ENCODE measurements around the gene RFLNA. TPM values are rescaled to one million over a fixed set of nuclear protein-coding genes. Genes with fewer than 3 reads are reported as not detected.

RFLNA gene
- polyA plus RNA-seq, 2 donors: 0.14 to 0.28 TPM

DNA sequence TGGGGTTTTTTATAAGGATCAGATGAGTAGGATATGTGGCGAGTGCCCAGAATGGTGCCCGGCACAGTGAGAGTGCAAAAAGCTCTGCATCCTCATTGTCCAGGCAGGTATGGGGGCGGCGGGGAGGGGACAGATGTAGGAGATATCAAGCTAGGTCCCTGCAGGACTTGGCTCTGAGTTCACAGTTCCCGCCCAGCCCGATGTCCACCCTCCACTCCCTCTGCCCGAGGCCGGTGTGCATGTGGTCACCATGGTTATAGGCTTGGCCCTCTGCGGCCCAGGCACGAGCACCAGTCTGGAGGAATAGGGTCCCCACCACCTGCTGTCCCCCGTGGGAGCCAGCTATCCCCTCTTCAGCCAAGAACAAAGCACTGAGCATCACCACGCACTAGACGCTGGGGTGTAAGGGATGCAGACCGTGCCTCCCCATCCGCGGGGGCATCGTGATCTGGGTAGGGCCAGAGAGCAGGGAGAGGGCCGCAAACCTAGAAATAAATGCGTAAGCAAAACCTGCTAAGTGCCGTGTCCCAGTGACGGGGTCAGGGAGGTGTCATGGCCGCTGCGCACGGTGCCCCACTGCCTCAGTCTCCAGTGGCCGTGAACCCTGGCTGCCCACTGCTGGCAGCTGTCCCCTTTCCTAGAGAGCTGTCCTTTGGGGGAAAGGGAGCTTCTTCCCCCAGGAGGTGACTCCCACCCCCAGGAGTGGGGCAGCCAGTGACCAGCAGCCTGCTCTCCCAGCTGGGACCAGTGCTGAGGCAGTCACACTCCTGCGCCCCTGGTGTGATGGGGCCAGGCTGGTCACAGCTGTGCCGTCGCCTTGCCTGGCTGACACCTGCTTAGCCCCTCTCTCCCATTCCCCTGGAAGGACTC, 12.0 kb downstream of the RFLNA start:
- Histone ChIP-seq H3K4me3 (ENCODE audit: low read depth in 1 of 2, low read length in 2 of 2) (no peak overlapping the region), H3K27ac (ENCODE audit: low read depth in 2 of 2, low read length in 1 of 2) (no peak overlapping the region), H3K4me1 (ENCODE audit: control insufficient read depth in 2 of 2, insufficient read depth in 2 of 2, low read length in 1 of 2) (peaks cover 0 to 1% of the 10 kb centered on the region in 2 donors), H3K9me3 (ENCODE audit: control insufficient read depth in 2 of 2, insufficient read depth in 1 of 2, low read depth in 1 of 2, low read length in 1 of 2) (no peaks in the 10 kb centered on the region), H3K36me3 (ENCODE audit: control insufficient read depth in 2 of 2, insufficient read depth in 2 of 2, low read length in 1 of 2) (no peaks in the 10 kb centered on the region), H3K27me3 (ENCODE audit: control insufficient read depth in 1 of 2, insufficient read depth in 2 of 2, low read length in 2 of 2) (no peaks in the 10 kb centered on the region)
- WGBS, 2 donors: 87 to 91% methylated on average over 28 of the region's 28 CpGs

DNA sequence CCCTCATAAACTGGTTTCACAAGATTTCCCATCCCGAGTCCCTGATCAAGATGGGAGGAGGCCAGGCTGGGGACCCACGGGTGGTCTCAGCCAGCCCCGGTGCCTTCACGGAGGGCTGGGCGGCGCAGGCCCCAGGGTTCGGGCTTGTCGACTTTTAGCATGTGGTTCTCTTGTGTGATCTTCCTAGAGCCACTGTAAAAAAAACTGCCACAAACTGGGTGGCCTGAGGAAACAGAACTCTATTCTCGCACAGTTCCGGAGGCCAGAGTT, 12.6 kb downstream of the RFLNA start:
- Histone ChIP-seq H3K27ac (ENCODE audit: low read depth in 2 of 2, low read length in 1 of 2) (no peak overlapping the region), H3K4me3 (ENCODE audit: low read depth in 1 of 2, low read length in 2 of 2) (no peak overlapping the region), H3K36me3 (ENCODE audit: control insufficient read depth in 2 of 2, insufficient read depth in 2 of 2, low read length in 1 of 2) (no peaks in the 10 kb centered on the region), H3K4me1 (ENCODE audit: control insufficient read depth in 2 of 2, insufficient read depth in 2 of 2, low read length in 1 of 2) (peaks cover 0 to 1% of the 10 kb centered on the region in 2 donors), H3K9me3 (ENCODE audit: control insufficient read depth in 2 of 2, insufficient read depth in 1 of 2, low read depth in 1 of 2, low read length in 1 of 2) (no peaks in the 10 kb centered on the region), H3K27me3 (ENCODE audit: control insufficient read depth in 1 of 2, insufficient read depth in 2 of 2, low read length in 2 of 2) (no peaks in the 10 kb centered on the region)
- WGBS, 2 donors: 85% methylated on average over 10 of the region's 10 CpGs

DNA sequence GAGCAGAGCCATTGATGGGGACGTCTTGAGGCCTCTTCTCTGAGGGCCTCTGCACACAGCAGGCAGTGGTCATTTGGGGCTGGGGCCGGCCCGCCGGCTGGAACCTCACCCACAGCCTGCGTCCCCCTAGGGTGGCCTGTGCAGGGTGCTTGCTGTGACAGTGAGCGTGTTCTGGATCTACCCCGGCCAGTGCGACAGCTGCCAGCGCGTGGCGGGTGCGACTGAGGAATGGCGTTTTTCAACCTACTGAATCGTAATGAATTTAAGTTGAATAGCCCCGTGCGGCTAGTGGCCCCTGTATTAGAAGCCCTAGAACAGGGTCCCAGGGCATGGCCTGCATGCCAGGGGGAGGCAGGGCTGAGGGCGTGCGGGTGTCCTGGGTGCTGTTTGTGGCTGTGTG, 13.8 kb downstream of the RFLNA start:
- Histone ChIP-seq H3K27ac (ENCODE audit: low read depth in 2 of 2, low read length in 1 of 2) (no peak overlapping the region), H3K4me1 (ENCODE audit: control insufficient read depth in 2 of 2, insufficient read depth in 2 of 2, low read length in 1 of 2) (peaks cover 0 to 1% of the 10 kb centered on the region in 2 donors)
- 93 to 95% methylated on average over 17 to 18 of the region's 18 CpGs for WGBS, 2 donors

DNA sequence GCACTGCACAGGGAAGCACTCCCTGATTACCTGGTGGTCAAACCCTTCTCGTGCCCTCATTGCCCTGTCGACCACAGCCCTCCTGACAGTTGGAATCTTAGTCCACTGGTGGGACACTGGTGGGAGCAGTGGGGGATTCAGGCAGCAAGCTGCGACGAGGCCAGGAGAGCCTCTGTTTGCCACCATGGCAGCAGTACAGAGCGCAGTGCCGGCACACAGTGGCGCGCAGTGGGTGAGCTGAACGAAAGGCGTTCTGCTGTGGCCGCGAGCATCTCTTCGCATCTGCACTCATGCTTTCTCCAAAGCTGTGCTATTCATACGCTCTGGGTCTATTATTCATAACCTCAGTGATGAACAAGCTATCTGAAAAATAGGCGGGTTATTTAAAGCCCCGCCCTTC, 14.3 kb downstream of the RFLNA start:
- Histone ChIP-seq H3K27ac (ENCODE audit: low read depth in 2 of 2, low read length in 1 of 2) (no peak overlapping the region), H3K4me1 (ENCODE audit: control insufficient read depth in 2 of 2, insufficient read depth in 2 of 2, low read length in 1 of 2) (no peaks in the 10 kb centered on the region), H3K27me3 (ENCODE audit: control insufficient read depth in 1 of 2, insufficient read depth in 2 of 2, low read length in 2 of 2) (no peaks in the 10 kb centered on the region), H3K9me3 (ENCODE audit: control insufficient read depth in 2 of 2, insufficient read depth in 1 of 2, low read depth in 1 of 2, low read length in 1 of 2) (no peaks in the 10 kb centered on the region), H3K36me3 (ENCODE audit: control insufficient read depth in 2 of 2, insufficient read depth in 2 of 2, low read length in 1 of 2) (no peaks in the 10 kb centered on the region), H3K4me3 (ENCODE audit: low read depth in 1 of 2, low read length in 2 of 2) (no peak overlapping the region)
- WGBS, 2 donors: 93 to 94% methylated on average over 16 of the region's 16 CpGs

More for the DNA sequence above, 13.8 kb downstream of the RFLNA start:
- Histone ChIP-seq H3K9me3 (ENCODE audit: control insufficient read depth in 2 of 2, insufficient read depth in 1 of 2, low read depth in 1 of 2, low read length in 1 of 2) (no peaks in the 10 kb centered on the region), H3K27me3 (ENCODE audit: control insufficient read depth in 1 of 2, insufficient read depth in 2 of 2, low read length in 2 of 2) (no peaks in the 10 kb centered on the region), H3K36me3 (ENCODE audit: control insufficient read depth in 2 of 2, insufficient read depth in 2 of 2, low read length in 1 of 2) (no peaks in the 10 kb centered on the region), H3K4me3 (ENCODE audit: low read depth in 1 of 2, low read length in 2 of 2) (no peak overlapping the region)

DNA sequence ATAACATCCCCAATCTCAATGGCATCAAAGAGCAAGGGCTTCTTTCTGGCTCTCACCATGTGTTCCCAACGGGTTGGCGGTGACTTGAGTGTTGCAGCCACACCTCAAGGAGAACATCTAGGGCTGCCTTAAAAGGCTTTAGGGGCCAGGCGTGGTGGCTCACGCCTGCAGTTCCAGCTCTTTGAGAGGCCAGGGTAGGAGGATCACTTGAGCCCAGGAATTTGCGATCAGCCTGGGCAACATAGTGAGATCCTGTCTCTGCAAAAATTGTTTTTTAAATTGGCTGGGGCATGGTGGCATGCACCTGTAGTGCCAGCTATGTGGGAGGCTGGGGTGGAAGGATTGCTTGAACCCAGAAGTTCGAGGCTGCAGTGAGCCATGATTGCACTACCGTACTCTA, 14.9 kb downstream of the RFLNA start:
- H3K4me1 ChIP-seq (ENCODE audit: control insufficient read depth in 2 of 2, insufficient read depth in 2 of 2, low read length in 1 of 2): no peaks in the 10 kb centered on the region
- H3K9me3 ChIP-seq (ENCODE audit: control insufficient read depth in 2 of 2, insufficient read depth in 1 of 2, low read depth in 1 of 2, low read length in 1 of 2): no peaks in the 10 kb centered on the region
- 78 to 86% methylated on average over 7 of the region's 7 CpGs for WGBS, 2 donors
- no peaks in the 10 kb centered on the region for H3K27me3 ChIP-seq (ENCODE audit: control insufficient read depth in 1 of 2, insufficient read depth in 2 of 2, low read length in 2 of 2)
- no peak overlapping the region for H3K4me3 ChIP-seq (ENCODE audit: low read depth in 1 of 2, low read length in 2 of 2)
- H3K36me3 ChIP-seq (ENCODE audit: control insufficient read depth in 2 of 2, insufficient read depth in 2 of 2, low read length in 1 of 2): no peaks in the 10 kb centered on the region
- no peak overlapping the region for H3K27ac ChIP-seq (ENCODE audit: low read depth in 2 of 2, low read length in 1 of 2)

DNA sequence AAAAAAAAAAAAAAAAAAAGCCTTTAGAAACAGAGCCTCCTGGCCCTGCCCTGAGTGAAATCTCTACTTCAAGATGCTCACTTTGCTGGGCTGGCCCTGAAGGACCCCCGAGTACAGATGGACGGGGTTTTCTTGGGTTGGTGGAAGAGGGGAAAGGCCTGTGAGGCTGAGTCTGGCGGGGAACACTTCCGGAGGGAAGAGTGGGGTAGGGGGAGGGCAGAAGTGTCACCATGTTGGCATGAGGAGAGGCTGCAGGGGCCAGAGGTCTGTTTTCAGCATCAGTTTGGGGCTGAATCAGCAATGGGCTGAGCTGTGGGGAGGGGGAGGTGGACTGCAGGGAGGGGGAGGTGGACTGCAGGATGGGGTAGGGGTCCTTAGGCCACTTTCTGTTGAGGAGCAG, 15.3 kb downstream of the RFLNA start:
- WGBS, 2 donors: 79 to 86% methylated on average over 4 of the region's 4 CpGs
- no peaks in the 10 kb centered on the region for H3K36me3 ChIP-seq (ENCODE audit: control insufficient read depth in 2 of 2, insufficient read depth in 2 of 2, low read length in 1 of 2)
- H3K4me1 ChIP-seq (ENCODE audit: control insufficient read depth in 2 of 2, insufficient read depth in 2 of 2, low read length in 1 of 2): no peaks in the 10 kb centered on the region
- no peak overlapping the region for H3K27ac ChIP-seq (ENCODE audit: low read depth in 2 of 2, low read length in 1 of 2)
- no peaks in the 10 kb centered on the region for H3K27me3 ChIP-seq (ENCODE audit: control insufficient read depth in 1 of 2, insufficient read depth in 2 of 2, low read length in 2 of 2)
- no peaks in the 10 kb centered on the region for H3K9me3 ChIP-seq (ENCODE audit: control insufficient read depth in 2 of 2, insufficient read depth in 1 of 2, low read depth in 1 of 2, low read length in 1 of 2)
- no peak overlapping the region for H3K4me3 ChIP-seq (ENCODE audit: low read depth in 1 of 2, low read length in 2 of 2)

DNA sequence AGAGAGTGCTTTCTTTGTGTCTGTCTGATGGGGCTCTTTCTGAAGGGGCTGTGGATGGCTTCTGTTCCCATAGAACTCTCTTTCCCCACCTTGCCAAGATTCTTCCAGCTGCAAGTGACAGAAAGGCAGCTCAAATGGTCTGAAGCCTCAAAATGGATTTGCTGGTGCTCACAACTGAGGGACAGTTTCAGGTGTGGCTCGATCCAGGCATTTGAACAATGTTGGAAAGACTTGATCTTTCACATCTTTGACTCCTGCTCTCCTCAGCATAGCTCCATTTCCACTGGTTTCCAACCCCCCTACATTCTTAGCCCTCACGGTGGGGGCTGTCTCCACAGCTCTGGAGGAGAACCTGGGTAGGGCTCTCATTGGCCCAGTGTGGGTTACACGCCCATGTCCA, 15.9 kb downstream of the RFLNA start:
- Histone ChIP-seq H3K4me3 (ENCODE audit: low read depth in 1 of 2, low read length in 2 of 2) (no peak overlapping the region), H3K4me1 (ENCODE audit: control insufficient read depth in 2 of 2, insufficient read depth in 2 of 2, low read length in 1 of 2) (no peaks in the 10 kb centered on the region), H3K9me3 (ENCODE audit: control insufficient read depth in 2 of 2, insufficient read depth in 1 of 2, low read depth in 1 of 2, low read length in 1 of 2) (no peaks in the 10 kb centered on the region), H3K27me3 (ENCODE audit: control insufficient read depth in 1 of 2, insufficient read depth in 2 of 2, low read length in 2 of 2) (no peaks in the 10 kb centered on the region), H3K27ac (ENCODE audit: low read depth in 2 of 2, low read length in 1 of 2) (no peak overlapping the region), H3K36me3 (ENCODE audit: control insufficient read depth in 2 of 2, insufficient read depth in 2 of 2, low read length in 1 of 2) (no peaks in the 10 kb centered on the region)
- 94 to 98% methylated on average over 3 of the region's 3 CpGs for WGBS, 2 donors

DNA sequence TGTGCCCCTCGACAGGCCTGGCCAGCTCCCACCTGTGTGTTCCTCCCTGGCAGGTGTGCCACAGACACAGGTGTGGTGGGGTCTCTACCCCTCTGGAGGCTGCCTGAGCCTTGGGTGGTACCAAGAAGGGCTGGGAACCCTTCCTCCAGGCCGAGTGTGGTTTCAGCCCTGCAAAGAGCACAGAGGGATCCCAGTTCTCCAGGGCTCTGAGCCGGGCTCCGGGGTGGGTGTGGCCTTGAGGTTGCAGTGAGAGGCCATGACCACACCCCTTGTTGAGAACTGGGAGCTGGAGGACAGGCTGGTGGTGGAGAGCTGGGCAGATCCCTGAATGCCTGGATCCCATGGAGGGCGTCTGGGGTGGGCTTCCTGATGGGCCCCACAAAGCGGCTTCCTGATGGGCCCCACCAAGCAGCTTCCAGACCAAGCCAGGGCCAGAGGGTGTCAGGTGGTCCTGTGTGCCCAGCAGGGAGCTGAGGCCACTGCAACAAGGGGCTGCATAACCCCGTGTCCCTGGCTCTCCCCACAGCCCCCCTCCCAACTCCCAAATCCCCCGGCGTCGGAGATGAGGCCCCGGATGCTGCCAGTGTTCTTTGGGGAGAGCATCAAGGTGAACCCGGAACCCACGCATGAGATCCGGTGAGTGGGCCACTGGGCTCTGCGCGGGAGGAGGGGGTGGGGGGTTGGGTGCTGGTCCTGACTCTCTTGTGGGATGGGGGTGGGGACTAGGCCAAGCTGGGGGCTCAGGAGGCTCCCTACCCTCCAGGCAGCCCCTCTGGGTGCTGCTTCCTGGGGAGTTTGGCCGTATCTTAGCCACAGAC, 16.6 kb downstream of the RFLNA start:
- no peak overlapping the region for H3K4me3 ChIP-seq (ENCODE audit: low read depth in 1 of 2, low read length in 2 of 2)
- no peaks in the 10 kb centered on the region for H3K27me3 ChIP-seq (ENCODE audit: control insufficient read depth in 1 of 2, insufficient read depth in 2 of 2, low read length in 2 of 2)
- WGBS, 2 donors: 78 to 84% methylated on average over 17 of the region's 17 CpGs
- no peak overlapping the region for H3K27ac ChIP-seq (ENCODE audit: low read depth in 2 of 2, low read length in 1 of 2)
- no peaks in the 10 kb centered on the region for H3K9me3 ChIP-seq (ENCODE audit: control insufficient read depth in 2 of 2, insufficient read depth in 1 of 2, low read depth in 1 of 2, low read length in 1 of 2)
- H3K4me1 ChIP-seq (ENCODE audit: control insufficient read depth in 2 of 2, insufficient read depth in 2 of 2, low read length in 1 of 2): no peaks in the 10 kb centered on the region
- H3K36me3 ChIP-seq (ENCODE audit: control insufficient read depth in 2 of 2, insufficient read depth in 2 of 2, low read length in 1 of 2): no peaks in the 10 kb centered on the region

DNA sequence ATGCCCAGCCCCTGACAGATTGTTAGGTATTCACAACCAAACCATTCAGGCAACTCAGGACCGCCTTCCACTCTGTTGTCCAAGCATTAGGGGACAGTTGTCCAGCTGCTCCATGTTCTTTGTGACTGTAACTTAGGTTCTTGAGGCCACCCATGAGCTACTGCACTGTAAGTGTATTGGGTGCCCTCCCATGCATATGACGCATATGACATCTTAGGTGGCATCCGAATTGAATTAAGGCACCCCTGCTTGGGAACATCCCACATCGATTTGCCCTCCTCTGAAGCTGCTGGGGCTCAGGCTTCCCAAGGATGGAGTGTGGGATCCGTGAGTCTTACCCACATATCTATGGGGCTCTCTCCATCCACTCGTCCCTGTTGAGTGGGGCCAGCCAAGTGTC, 17.7 kb downstream of the RFLNA start:
- WGBS, 2 donors: 70 to 77% methylated on average over 6 of the region's 6 CpGs
- Histone ChIP-seq H3K36me3 (ENCODE audit: control insufficient read depth in 2 of 2, insufficient read depth in 2 of 2, low read length in 1 of 2) (no peaks in the 10 kb centered on the region), H3K4me1 (ENCODE audit: control insufficient read depth in 2 of 2, insufficient read depth in 2 of 2, low read length in 1 of 2) (no peaks in the 10 kb centered on the region), H3K4me3 (ENCODE audit: low read depth in 1 of 2, low read length in 2 of 2) (no peak overlapping the region), H3K9me3 (ENCODE audit: control insufficient read depth in 2 of 2, insufficient read depth in 1 of 2, low read depth in 1 of 2, low read length in 1 of 2) (no peaks in the 10 kb centered on the region), H3K27ac (ENCODE audit: low read depth in 2 of 2, low read length in 1 of 2) (no peak overlapping the region), H3K27me3 (ENCODE audit: control insufficient read depth in 1 of 2, insufficient read depth in 2 of 2, low read length in 2 of 2) (no peaks in the 10 kb centered on the region)
